Erythroblast (primary cell): ENCODE data around the gene ZNF593OS.

Source experiments
- GATA1 ChIP-seq: IDR thresholded peaks from 2 replicates; pipeline ENCODE4 v1.6.1; 2011; ENCODE audit warnings: low read depth, mild to moderate bottlenecking, control low read depth, low read length, moderate library complexity
- POLR2A ChIP-seq: IDR thresholded peaks from 2 replicates; pipeline ENCODE4 v1.6.1; 2011; ENCODE audit warnings: mild to moderate bottlenecking, low read length

- TF ChIP-seq POLR2A (no peak), GATA1 (no peak)
These were observed 41.1 kb upstream of the ZNF593OS start for GRCh38 chr1:26212726-26213125.
